CD4-positive, alpha-beta T cell treated with Interleukin-12 subunit alpha and Interleukin-12 subunit beta, for 1 hour (primary cell): ENCODE results near the gene PARD3B.

Source experiments
- DNase-seq: peaks from one replicate; pipeline ENCODE4 v3.0.0-alpha.2; 2020

PARD3B gene

DNA sequence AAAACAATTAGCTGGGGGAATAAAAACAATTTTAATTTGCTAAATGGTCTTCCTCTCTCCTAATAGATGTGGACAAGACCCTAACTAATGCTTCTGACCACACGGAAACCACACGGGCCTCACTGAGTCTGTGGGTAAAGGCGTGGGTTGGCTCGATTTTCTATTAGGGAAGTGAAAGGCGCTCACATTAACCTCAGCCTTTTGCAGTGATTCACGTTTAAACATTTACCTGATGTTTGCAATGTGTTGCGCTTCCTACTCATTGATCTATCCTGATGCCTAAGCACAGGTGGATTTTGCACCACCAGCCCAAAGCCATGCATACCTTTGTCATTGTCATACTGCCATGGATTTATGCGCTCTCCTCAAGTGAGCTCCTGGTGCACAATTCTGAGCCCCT lies 1101.4 kb downstream of the PARD3B start:
- no peak for DNase-seq

DNA sequence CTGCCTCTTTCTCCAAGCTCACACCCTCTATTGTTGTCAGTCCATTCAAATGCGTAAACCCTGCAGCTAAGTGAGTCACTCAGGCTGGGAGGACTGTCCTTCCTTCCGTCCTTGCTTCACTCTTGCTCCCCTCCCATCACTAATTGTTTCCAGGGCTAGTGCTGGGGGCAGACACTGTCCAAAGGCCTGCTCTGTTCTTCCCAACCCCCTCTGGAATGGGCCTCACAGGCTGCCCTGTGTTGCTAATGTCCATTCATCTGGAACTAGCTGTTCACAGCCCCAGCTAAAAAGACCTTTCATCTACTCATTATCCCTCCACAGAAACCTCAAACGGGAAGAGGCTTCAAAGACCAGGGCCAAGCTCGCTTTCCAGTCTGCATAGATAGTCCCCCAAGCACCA lies 1105.2 kb downstream of the PARD3B start:
- DNase-seq, result no peak

DNA sequence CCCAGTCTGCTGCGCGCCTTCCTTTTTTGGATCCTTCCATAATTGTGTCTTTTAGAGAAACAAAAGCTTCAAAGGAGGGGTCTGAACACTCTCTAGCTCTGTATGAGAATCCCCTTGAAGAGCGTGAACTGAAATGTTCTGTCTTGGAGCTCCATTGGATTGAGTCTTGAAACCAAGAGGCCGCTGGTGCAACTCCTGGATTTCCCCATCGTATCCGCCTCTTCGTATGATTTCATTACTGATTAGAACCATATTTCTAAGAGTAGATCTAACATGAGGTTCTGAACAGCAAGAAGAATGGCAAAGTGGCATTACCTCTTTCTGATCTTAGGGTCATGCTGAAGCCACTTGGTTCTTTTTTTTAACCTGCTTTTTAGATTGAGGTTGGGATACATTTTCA lies 1105.7 kb downstream of the PARD3B start:
- DNase-seq, result no peak

DNA sequence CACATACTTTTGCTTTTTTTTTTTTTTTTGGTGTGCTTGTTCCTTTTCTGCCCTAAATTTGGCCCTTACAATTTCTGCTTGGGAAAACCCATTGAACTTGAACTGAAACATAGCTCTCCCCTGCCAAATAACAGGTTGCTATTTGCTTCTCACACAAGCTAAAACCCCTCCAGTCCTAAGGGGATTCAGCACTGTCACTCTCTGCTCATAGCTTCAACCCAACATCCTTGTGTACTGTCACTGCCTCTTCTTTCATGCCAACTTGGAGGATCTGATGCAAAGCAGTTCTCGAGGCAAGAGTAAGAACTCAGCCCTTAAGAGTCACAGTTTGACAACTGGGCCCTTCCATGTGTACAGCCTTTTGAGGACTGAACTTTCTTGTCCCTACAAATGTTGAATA lies 1106.4 kb downstream of the PARD3B start:
- no peak for DNase-seq

DNA sequence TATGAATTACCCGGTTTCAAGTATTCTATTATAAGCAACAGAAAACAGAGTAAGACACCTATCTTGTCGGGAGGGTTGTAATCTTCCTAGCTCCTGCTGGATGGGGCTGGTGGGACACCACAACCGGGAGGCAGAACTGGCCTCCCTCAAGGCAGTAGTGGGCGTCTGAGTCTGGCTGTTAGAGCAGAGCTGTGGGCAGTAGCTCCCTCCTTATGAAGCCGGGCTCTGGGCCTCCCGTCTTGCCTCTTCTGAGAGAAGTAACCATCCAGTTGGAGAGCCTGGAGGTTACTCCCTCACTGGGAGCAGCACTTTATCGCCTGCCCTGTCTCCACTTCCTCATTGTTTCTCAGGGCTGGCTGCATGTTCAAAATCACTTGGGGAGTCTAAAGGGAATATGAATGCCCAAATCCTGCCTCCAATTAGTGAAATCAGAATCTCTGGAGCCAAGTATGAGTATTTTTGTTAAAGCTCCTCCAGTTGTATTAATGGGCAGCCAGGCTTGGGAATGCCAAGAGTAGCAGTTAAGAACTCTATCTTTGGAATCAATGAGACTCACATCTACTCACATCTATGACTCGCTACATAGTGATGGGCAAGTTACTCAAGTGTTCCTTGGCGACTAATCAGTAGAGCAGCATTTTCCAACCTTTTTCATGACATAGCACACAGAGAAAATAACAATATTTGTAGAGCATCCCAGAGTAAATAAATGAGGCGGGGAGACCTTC lies 1109.8 kb downstream of the PARD3B start:
- DNase-seq, result no peak

DNA sequence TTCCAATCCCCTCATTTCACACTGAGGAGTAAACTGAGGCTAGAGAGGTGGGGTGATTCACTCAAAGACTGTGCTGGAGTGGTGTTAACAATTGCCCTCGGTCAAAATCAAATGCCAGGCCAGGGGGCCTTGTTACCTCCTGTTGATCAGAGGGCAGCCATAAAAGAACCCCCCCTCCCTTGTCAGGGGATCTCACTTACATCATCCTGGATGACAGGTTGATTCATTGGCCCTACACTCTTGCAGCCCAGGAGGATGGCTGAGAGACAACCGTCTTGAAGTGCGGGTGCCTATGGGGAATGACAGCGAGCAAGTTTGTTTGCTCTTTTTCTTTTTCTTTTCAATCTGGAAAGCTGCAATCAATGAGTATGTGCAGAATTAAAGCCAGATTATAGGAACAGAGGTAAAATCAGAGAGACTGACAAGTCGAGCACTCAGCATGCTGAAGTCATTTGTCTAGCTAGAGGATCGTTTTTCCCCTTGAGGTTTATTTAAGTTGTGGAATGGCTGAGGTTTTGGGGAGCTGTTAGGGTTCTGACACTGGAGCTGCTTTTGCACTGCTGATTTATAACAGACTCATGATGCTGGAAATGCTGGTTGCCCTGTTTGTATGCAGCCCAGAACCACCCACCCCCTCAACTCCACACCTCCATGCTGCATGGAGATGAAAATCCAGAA lies 1110.6 kb downstream of the PARD3B start:
- no peak for DNase-seq

DNA sequence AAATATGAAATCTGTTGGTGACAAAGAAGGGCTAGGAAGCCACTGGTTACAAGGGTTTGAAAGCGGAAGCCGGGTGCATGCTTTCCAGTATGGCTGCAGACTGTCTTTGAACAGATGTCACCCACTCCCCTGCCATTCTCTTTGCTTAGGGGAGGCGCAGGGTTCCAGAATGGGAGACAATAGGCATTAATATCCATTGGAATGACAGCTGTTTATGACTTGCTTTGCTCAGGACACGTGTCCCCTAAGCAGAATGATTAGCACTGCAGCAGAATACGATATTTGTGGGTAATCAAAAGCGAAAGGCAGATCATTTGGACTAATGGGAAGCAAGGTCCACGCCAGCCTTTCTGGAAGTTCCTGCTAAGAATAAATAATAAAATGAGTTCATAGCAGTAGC lies 1111.2 kb downstream of the PARD3B start:
- DNase-seq, result no peak

DNA sequence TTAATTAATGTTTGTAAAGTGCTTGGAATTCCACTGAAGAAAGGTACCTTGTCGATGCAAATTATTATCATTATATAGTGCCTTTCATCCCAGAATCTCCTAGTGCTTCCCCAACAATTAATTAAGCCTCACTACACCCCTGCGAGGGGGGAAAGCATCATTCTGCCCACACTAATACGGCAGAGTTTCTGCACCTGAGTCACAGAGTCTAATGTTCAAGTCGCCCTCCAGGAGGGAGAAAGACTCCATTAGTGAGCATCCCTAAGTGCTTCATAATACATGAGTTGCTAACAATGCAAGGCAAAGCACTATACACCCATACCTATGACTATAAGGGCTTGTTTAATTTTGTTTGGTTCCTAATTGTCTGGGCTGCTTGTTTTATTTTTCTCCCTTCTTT lies 1111.7 kb downstream of the PARD3B start:
- DNase-seq, result no peak

DNA sequence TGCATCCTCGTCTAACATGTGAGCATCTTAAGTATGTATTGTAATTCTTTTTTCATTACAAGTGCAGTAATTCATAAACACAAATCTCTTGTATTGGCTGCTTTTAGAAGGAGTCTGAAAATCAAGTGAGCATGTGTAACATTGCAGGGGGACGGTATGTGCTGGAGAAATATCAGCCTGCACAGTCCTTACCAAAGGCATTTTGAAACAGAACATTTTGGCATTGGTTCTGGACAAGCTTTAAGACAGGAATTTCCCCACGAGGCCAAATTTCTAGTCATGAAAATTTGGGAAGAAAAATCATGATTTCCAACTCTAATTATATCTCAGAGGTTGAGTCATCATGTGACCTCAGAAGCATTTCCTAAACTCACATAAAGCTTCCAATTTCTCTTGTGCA lies 1112.3 kb downstream of the PARD3B start:
- DNase-seq, result no peak

DNA sequence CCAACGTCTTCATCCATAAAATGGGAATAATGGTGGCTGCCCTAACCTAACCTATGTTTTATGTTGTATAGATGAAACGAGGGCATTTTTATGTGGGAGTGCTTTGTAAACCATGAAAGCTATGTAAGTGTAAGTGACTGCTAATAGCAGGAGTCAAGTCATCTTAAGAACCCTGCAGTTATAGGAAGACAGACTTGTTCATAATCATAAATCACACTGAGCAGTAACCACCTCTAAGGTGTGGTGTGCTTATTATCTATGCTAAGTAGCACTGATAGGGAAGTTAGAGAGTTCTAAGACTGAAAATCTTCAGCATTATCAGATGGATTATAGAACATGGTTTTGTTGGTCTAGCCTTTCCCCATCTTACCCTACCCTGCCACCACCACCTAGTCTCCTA lies 1112.8 kb downstream of the PARD3B start:
- no peak for DNase-seq

DNA sequence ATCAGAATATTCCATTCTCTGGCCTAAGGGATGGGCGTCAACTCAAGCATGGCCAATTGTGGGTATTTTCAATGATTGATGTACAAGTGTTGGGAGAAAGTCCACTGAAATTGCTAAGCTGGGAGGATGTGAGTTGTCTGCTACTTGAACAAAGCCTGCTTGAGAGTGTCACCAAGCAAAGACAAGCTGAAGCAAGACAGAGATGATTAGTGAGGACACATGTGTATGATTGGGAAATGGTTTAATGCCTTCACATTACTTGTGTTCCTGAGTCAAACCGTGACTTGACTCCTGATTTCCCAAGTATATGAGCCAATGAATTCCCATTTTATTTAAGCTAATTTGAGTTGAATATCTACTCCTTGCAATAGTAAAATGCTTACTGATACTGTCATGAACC lies 1113.3 kb downstream of the PARD3B start:
- DNase-seq, result no peak

DNA sequence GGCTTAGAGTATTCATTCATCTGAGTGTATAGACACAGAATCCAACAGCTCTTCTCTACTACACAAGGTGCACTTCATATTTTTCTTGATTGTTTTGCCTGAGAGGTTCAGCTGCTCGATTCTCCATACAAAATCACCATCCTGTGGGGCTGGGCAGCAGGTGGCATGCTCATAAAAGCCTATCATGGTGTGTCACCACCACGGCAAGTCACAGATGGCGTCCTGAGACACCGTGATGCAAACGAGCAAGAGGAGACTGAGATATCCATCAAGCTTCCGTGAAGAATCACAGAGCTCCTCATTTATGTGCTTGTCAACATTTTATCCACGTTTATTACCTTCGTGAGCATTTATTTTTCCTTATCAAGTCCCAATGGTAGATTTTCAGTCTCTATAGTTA lies 1114.6 kb downstream of the PARD3B start:
- DNase-seq, result no peak

DNA sequence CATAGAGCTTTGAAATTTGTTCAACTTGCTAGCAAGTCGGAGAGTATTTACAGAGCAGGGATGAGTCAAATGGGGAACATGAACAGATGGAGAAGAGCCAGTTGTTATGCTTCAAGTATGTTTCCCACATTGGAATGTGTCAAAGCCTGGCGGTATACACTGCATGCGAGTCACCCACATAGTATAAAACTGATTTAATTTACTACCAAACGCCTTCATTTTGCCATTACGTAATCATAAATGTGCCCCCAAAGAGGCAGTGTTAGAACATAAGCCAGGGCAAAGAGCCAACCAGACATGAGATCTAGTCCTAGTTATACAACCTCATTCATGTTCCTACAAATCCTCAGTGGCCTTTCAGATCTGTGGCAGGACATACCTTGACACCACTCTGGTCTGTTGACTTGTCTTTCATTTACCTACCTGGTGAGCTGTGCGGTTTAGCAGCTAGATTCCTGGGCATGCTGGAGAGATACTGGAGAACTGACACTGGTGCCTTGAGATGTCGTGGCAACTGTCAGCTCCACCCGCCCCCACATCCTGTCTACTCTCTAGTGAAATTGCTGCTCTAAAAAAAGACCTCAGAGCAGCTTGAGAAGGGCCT lies 1115.3 kb downstream of the PARD3B start:
- peak; percentile 9 for DNase-seq

DNA sequence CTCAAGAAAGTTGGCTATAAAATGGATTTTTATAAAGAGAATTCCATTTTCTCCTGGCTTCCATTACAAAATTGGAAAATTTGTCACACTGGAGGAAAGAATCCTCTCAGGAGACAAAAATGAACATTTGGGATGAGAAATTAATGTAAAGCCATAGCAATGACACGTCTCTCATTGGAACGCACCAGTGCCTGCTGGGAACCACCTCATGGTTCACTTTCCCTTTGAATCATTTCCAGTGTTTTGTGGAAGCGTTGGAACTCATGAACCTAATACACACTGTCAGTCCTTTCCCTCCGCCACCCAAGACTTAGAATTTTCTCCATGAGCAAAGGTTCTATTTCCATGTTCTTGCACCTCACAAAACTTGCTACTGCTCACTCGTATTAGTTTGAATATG lies 1116.0 kb downstream of the PARD3B start:
- DNase-seq, result no peak

DNA sequence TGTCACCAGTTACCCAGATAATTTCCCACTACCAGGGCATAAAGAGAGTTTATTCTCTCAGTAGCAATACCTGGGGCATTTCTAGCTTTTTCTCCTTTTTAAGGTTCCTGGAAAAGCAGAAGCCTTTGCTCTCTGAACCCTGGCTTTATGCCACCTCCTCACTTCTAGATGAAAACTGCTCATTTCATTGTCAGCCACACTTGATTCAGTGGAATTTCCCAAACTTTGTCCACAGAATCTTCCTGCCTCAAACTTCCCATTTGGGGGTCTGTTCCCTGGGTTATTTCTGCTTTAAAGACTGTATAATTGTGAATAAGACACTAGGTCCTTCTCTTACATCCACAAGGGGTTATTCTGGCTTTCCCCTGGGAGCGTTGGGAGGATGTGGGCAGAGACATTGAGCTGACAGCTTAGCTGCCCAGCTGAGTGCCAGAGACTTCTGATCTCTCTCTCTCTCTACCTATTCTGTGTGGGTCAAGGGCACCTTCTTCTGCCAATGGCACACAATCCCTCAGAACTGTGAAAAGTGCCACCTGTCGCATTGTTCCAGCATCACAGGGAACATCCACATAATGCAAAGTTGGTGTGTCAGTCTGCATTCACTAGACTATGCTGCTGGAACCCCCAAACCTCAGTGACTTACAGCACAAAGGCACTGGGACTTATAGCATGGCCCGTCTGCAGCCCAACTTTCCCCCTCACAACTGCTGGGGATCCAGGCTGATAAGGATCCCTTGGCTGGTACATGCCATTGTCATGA lies 1117.1 kb downstream of the PARD3B start:
- DNase-seq, result no peak

DNA sequence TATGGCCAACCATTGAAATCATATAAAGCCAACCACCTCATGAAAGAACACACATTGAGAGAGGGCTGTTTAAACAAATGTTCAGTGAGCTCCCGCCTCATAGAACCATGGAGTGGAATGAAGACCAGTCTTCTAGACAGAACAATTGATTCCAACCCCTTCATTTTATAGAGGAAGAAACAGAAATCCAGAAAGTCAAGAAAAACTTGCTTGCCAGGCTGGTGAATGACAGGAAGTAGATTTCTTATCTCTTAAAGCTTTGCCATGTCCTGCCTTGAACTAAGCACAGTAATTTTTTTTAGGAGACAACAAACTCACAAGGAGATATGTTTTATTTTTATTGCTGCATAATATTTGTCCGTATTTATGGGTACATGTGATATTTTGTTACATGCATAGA lies 1120.5 kb downstream of the PARD3B start:
- no peak for DNase-seq
